ENCODE measurements around the gene ZNF215. TPM values are rescaled to one million over a fixed set of nuclear protein-coding genes. Genes with fewer than 3 reads are reported as not detected.
"Not testable (repeated sequence)": the region's sequence is repeated elsewhere in the genome, so short reads cannot be mapped to it uniquely, and the experiment has no call there.

ZNF215 gene
- total RNA-seq, 4 donors from 2014 or later, result 0.36 to 2.9 (median 1.7) TPM

GRCh38 chr11:6931146-6931713 is 5.0 kb downstream of the ZNF215 start:
- ATAC-seq (ENCODE audit: low FRiP score) (no peak), DNase-seq (ENCODE audit: low spot score) (no peak)
- TF ChIP-seq CTCF (IDR thresholded peaks at IDR 0.05), result no peak

- no peak for DNase-seq (ENCODE audit: low spot score)
- no peak for TF ChIP-seq CTCF (IDR thresholded peaks at IDR 0.05)
These were observed 5.9 kb downstream of the ZNF215 start for GRCh38 chr11:6932145-6932544.

GRCh38 chr11:6941970-6942369 is 15.7 kb downstream of the ZNF215 start:
- no peak for TF ChIP-seq CTCF (IDR thresholded peaks at IDR 0.05)
- DNase-seq (ENCODE audit: low spot score), result no peak
- ATAC-seq (ENCODE audit: low FRiP score), result no peak

More at GRCh38 chr11:6932145-6932544, 5.9 kb downstream of the ZNF215 start:
- no peak for ATAC-seq (ENCODE audit: low FRiP score)

GRCh38 chr11:6943131-6943530 is 16.9 kb downstream of the ZNF215 start:
- ATAC-seq (ENCODE audit: low FRiP score), result no peak
- no peak for TF ChIP-seq CTCF (IDR thresholded peaks at IDR 0.05)
- no peak for DNase-seq (ENCODE audit: low spot score)

GRCh38 chr11:6954248-6954647 is 28.0 kb downstream of the ZNF215 start:
- DNase-seq (ENCODE audit: low spot score); ATAC-seq (ENCODE audit: low FRiP score): not testable (repeated sequence)

- no peak for ATAC-seq (ENCODE audit: low FRiP score)
- DNase-seq (ENCODE audit: low spot score), result no peak
- TF ChIP-seq CTCF (IDR thresholded peaks at IDR 0.05), result no peak
These were observed 35.9 kb downstream of the ZNF215 start for GRCh38 chr11:6962141-6962540.

GRCh38 chr11:6962673-6963072 is 36.4 kb downstream of the ZNF215 start:
- DNase-seq (ENCODE audit: low spot score) (no peak), ATAC-seq (ENCODE audit: low FRiP score) (no peak)
- no peak for TF ChIP-seq CTCF (IDR thresholded peaks at IDR 0.05)
